ENCODE measurements around the gene GRIPAP1. TPM values are rescaled to one million over a fixed set of nuclear protein-coding genes. Genes with fewer than 3 reads are reported as not detected.

The GRIPAP1 gene
- total and polyA plus RNA-seq, 2 of the 13 experiments (the other 11 are each of a cell fraction or from before 2014, with no cell fraction given), result 16.1 to 22.6 TPM

- no peak for TF ChIP-seq ZNF567 (CRISPR knock-in tag; IDR thresholded peaks at IDR 0.05; ENCODE audit: borderline replicate concordance)
- TF ChIP-seq SOX6 (IDR thresholded peaks at IDR 0.05), result no peak
- TF ChIP-seq SOX6 (CRISPR knock-in tag; IDR thresholded peaks at IDR 0.05), result peak; percentile 89
- no peak for TF ChIP-seq ZNF883 (CRISPR knock-in tag; IDR thresholded peaks at IDR 0.05; ENCODE audit: not compliant biosample characterization)
- TF ChIP-seq PHF21A (CRISPR knock-in tag; IDR thresholded peaks at IDR 0.05), result peak; percentile 24; the same call in 1 of the 2 replicates
- TF ChIP-seq ZFP62 (CRISPR knock-in tag; IDR thresholded peaks at IDR 0.05), result no peak
- TF ChIP-seq ZNF451 (CRISPR knock-in tag; IDR thresholded peaks at IDR 0.05), result no peak
- no peak for TF ChIP-seq ZNF746 (CRISPR knock-in tag; IDR thresholded peaks at IDR 0.05)
- TF ChIP-seq ZBTB3 (CRISPR knock-in tag; IDR thresholded peaks at IDR 0.05; ENCODE audit: borderline replicate concordance, low read depth), result no peak
- no peak for TF ChIP-seq ZBTB21 (CRISPR knock-in tag; IDR thresholded peaks at IDR 0.05)
- no peak for TF ChIP-seq SMARCC2 (IDR thresholded peaks at IDR 0.05)
- TF ChIP-seq SNRNP70 (IDR thresholded peaks at IDR 0.05; ENCODE audit: low read depth, low read length), result no peak
- no peak for TF ChIP-seq ZSCAN30 (CRISPR knock-in tag; IDR thresholded peaks at IDR 0.05)
- TF ChIP-seq POLR2G (IDR thresholded peaks at IDR 0.05; ENCODE audit: low read depth, low read length), result no peak
- no peak for TF ChIP-seq DNMT3B (CRISPR knock-in tag; conservative IDR thresholded peaks at IDR 0.05)
- no peak for TF ChIP-seq HDAC6 (IDR thresholded peaks at IDR 0.05; ENCODE audit: low read depth, low read length)
- no peak for TF ChIP-seq POGZ (CRISPR knock-in tag; IDR thresholded peaks at IDR 0.05)
- 0 out of 2 replicates have a peak, but pooled peaks have one; percentile 59 for TF ChIP-seq TEF (CRISPR knock-in tag; IDR thresholded peaks at IDR 0.05)
- no peak for TF ChIP-seq ARNTL (CRISPR knock-in tag; IDR thresholded peaks at IDR 0.05)
- TF ChIP-seq GATAD2A (CRISPR knock-in tag; IDR thresholded peaks at IDR 0.05), result peak; percentile 71
- TF ChIP-seq AKNA (CRISPR knock-in tag; IDR thresholded peaks at IDR 0.05; ENCODE audit: borderline replicate concordance), result no peak
- TF ChIP-seq CEBPB (IDR thresholded peaks at IDR 0.05; ENCODE audit: borderline replicate concordance, low read depth, low read length), result peak; percentile 82
- TF ChIP-seq ZIK1 (CRISPR knock-in tag; IDR thresholded peaks at IDR 0.05; ENCODE audit: borderline replicate concordance, low read depth), result no peak
- TF ChIP-seq ZNF234 (CRISPR knock-in tag; conservative IDR thresholded peaks at IDR 0.05), result no peak
- TF ChIP-seq SKI (IDR thresholded peaks at IDR 0.05; ENCODE audit: partially characterized antibody), result peak; percentile 64
- no peak for TF ChIP-seq ZNF414 (CRISPR knock-in tag; IDR thresholded peaks at IDR 0.05)
- no peak for TF ChIP-seq HES4 (CRISPR knock-in tag; IDR thresholded peaks at IDR 0.05; ENCODE audit: borderline replicate concordance)
Observed at GRCh38 chrX:49019599-49020249, 17.7 kb upstream of the GRIPAP1 start (continued).
